ENCODE results near the gene TMCC2. TPM values are rescaled to one million over a fixed set of nuclear protein-coding genes. Genes with fewer than 3 reads are reported as not detected.

Gene TMCC2
- total RNA-seq, 1 donor from 2014 or later: 3.4 TPM

GRCh38 chr1:205240118-205240517, 12.4 kb downstream of the TMCC2 start:
- H3K36me3 Mint-ChIP-seq (ENCODE audit: unreplicated experiment): no peaks in the 10 kb centered on the region
- no peak for TF ChIP-seq CTCF (IDR thresholded peaks at IDR 0.05)
- H3K9me3 Mint-ChIP-seq (ENCODE audit: unreplicated experiment): no peaks in the 10 kb centered on the region
- no peak overlapping the region for H3K27ac Mint-ChIP-seq (ENCODE audit: unreplicated experiment)
- H3K27me3 Mint-ChIP-seq (ENCODE audit: unreplicated experiment): no peaks in the 10 kb centered on the region
- no peak for DNase-seq (ENCODE audit: extremely low spot score, unreplicated experiment)
- H3K4me1 Mint-ChIP-seq (ENCODE audit: unreplicated experiment): no peaks in the 10 kb centered on the region
- no peak overlapping the region for H3K4me3 Mint-ChIP-seq (ENCODE audit: unreplicated experiment)

DNA sequence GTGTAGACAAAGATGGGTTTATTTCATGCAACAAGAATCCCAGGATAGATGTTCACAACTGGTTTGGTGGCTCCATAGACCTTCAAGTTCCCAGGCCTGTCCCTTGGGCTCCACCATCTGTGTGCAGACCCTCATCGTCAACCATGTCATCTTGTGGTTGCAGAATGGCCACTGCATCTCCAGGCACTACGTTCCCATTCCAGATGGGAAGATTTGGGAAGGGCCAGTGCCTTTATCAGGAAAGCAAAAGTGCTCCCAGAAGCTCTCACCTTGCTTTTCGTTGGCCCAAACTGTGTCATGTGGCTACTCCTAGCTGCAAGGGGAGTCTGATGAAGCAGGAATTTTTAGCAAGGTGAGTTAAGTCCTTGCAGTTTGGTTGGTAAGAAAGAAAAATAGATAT, 12.8 kb downstream of the TMCC2 start:
- DNase-seq (ENCODE audit: extremely low spot score, unreplicated experiment): no peak
- H3K4me1 Mint-ChIP-seq (ENCODE audit: unreplicated experiment): no peaks in the 10 kb centered on the region

DNA sequence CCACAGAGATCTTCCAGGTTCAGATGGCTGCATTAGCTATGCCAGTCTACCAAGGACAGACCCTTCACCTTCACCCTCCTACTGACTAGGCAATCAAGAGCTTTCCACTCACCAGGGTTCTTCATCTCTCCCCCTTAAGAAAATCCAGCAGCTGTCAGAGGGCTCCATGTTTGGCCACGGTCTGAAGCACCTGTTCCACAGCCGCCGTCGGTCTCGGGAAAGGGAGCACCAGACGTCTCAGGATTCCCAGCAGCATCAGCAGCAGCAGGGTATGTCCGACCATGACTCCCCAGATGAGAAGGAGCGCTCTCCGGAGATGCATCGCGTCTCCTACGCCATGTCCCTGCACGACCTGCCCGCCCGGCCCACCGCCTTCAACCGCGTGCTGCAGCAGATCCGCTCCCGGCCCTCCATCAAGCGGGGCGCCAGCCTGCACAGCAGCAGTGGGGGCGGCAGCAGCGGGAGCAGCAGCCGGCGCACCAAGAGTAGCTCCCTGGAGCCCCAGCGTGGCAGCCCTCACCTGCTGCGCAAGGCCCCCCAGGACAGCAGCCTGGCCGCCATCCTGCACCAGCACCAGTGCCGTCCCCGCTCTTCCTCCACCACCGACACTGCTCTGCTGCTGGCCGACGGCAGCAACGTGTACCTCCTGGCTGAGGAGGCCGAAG, 13.8 kb downstream of the TMCC2 start:
- Mint-ChIP-seq H3K4me1 (ENCODE audit: unreplicated experiment) (no peaks in the 10 kb centered on the region), H3K27ac (ENCODE audit: unreplicated experiment) (no peak overlapping the region), H3K9me3 (ENCODE audit: unreplicated experiment) (no peaks in the 10 kb centered on the region), H3K27me3 (ENCODE audit: unreplicated experiment) (no peaks in the 10 kb centered on the region), H3K36me3 (ENCODE audit: unreplicated experiment) (no peaks in the 10 kb centered on the region), H3K4me3 (ENCODE audit: unreplicated experiment) (no peak overlapping the region)
- no peak for TF ChIP-seq CTCF (IDR thresholded peaks at IDR 0.05)
- no peak for DNase-seq (ENCODE audit: extremely low spot score, unreplicated experiment)

More for the DNA sequence above, 12.8 kb downstream of the TMCC2 start:
- H3K27ac Mint-ChIP-seq (ENCODE audit: unreplicated experiment): no peak overlapping the region
- TF ChIP-seq CTCF (IDR thresholded peaks at IDR 0.05): no peak
- H3K9me3 Mint-ChIP-seq (ENCODE audit: unreplicated experiment): no peaks in the 10 kb centered on the region
- no peak overlapping the region for H3K4me3 Mint-ChIP-seq (ENCODE audit: unreplicated experiment)
- no peaks in the 10 kb centered on the region for H3K36me3 Mint-ChIP-seq (ENCODE audit: unreplicated experiment)
- H3K27me3 Mint-ChIP-seq (ENCODE audit: unreplicated experiment): no peaks in the 10 kb centered on the region

DNA sequence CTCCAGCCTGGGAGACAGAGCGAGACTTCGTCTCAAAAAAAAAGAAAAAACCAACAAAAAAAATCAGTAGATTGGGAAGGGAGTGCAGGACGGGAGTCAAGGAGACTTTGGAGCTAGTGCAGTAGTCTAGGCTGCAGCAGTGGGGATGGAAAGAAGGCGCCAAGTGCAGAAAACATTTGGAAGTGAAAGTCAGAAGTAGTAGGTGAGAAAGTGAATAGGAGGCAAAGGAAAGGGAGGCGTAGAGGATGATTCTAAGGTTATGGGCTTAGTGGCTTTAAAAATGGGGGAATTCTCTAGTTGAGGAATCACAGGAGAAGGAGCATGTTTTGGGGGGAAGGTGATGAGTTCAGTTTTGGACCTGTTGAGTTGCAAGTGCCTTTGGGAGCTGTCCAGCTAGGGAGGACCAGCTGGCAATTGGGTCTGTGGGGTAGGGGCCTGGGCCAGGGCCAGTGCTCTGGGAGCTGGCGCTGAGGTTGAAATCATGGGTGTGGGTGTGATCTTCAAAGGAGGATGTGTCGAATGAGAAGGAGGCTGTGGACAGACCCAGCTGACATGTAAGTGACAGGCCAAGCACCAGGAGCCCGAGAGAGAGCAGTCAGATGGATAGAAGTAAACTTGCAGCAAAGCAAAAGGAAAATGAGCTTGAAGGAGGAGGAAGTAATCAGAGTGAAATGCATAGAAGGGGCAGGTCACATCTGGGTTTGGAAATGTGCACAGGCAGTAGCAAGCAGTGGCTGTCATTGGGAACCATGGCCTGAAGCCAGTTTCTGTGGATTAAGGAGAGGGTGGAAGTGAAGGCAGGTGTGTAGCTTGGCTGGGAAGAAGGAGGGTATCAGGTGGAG, 15.8 kb downstream of the TMCC2 start:
- no peak overlapping the region for H3K4me3 Mint-ChIP-seq (ENCODE audit: unreplicated experiment)
- no peak overlapping the region for H3K27ac Mint-ChIP-seq (ENCODE audit: unreplicated experiment)
- H3K27me3 Mint-ChIP-seq (ENCODE audit: unreplicated experiment): no peaks in the 10 kb centered on the region
- no peak for DNase-seq (ENCODE audit: extremely low spot score, unreplicated experiment)
- no peaks in the 10 kb centered on the region for H3K9me3 Mint-ChIP-seq (ENCODE audit: unreplicated experiment)
- H3K36me3 Mint-ChIP-seq (ENCODE audit: unreplicated experiment): no peaks in the 10 kb centered on the region
- TF ChIP-seq CTCF (IDR thresholded peaks at IDR 0.05): no peak
- H3K4me1 Mint-ChIP-seq (ENCODE audit: unreplicated experiment): peaks cover 19% of the 10 kb centered on the region

DNA sequence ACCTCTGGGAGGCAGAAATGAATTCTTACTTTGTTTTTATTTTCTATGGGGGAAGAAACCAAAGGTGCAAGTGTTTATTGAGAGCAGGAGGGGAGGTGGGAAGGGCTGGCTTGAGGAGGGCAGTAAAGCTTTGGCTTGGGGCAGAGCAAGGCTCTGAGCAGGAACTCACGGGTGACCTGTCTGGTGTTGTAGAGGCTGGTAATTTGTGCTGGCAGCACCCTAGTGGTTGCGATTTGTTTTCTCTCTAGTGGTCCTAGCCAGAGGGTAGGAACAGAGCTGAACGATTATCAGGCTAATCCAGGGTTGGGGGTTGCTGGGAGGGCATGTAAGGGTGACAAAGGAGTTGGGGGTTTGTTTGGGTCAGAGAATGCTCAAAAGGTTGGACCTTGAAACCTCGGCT, 16.6 kb downstream of the TMCC2 start:
- no peak for DNase-seq (ENCODE audit: extremely low spot score, unreplicated experiment)
- TF ChIP-seq CTCF (IDR thresholded peaks at IDR 0.05): no peak
- Mint-ChIP-seq H3K27me3 (ENCODE audit: unreplicated experiment) (no peaks in the 10 kb centered on the region), H3K4me1 (ENCODE audit: unreplicated experiment) (peaks cover 27% of the 10 kb centered on the region), H3K27ac (ENCODE audit: unreplicated experiment) (no peak overlapping the region), H3K4me3 (ENCODE audit: unreplicated experiment) (no peak overlapping the region), H3K9me3 (ENCODE audit: unreplicated experiment) (no peaks in the 10 kb centered on the region), H3K36me3 (ENCODE audit: unreplicated experiment) (no peaks in the 10 kb centered on the region)
